Myometrial cell (primary cell): ENCODE results near the gene PRRC2A. TPM values are rescaled to one million over a fixed set of nuclear protein-coding genes. Genes with fewer than 3 reads are reported as not detected.

Source experiments
- total RNA-seq: library from RNA; depleted of rRNA; stranded (reverse); fragments of >200 nt; gene quantifications from 2 replicates; pipeline ENCODE4 v1.2.3, GENCODE V29; 2015

PRRC2A gene
- total RNA-seq, 1 donor from 2014 or later = 81.9 TPM

Other genes starting within 250 kb of the PRRC2A start
- 104 and 132 TPM in 2 replicates for gene MICA, start 217.1 kb upstream of the PRRC2A start, total RNA-seq
- gene MICB, start 122.6 kb upstream of the PRRC2A start, total RNA-seq = 25.7 and 26.2 TPM in 2 replicates
- not detected in 2 replicates for gene MCCD1, start 91.8 kb upstream of the PRRC2A start, total RNA-seq
- 564 and 622 TPM in 2 replicates for gene DDX39B, start 78.7 kb upstream of the PRRC2A start, total RNA-seq
- 0.18 and 0.58 TPM in 2 replicates for gene ATP6V1G2, start 74.1 kb upstream of the PRRC2A start, total RNA-seq
- gene NFKBIL1, start 73.1 kb upstream of the PRRC2A start, total RNA-seq = 22.0 and 28.5 TPM in 2 replicates
- not detected in 2 replicates for gene LTA, start 48.4 kb upstream of the PRRC2A start, total RNA-seq
- not detected in 2 replicates for gene TNF, start 45.1 kb upstream of the PRRC2A start, total RNA-seq
- gene LTB, start 38.3 kb upstream of the PRRC2A start, total RNA-seq = not detected in 2 replicates
- not detected in 2 replicates for gene LST1, start 34.4 kb upstream of the PRRC2A start, total RNA-seq
- gene NCR3, start 27.7 kb upstream of the PRRC2A start, total RNA-seq = not detected in 2 replicates
- not detected in 2 replicates for gene AIF1, start 5.5 kb upstream of the PRRC2A start, total RNA-seq
- gene BAG6, start 31.9 kb downstream of the PRRC2A start, total RNA-seq = 241 and 292 TPM in 2 replicates
- gene APOM, start 35.2 kb downstream of the PRRC2A start, total RNA-seq = 1.4 and 1.7 TPM in 2 replicates
- 17.0 and 20.9 TPM in 2 replicates for gene C6orf47, start 40.1 kb downstream of the PRRC2A start, total RNA-seq
- 12.4 and 16.1 TPM in 2 replicates for gene GPANK1, start 44.3 kb downstream of the PRRC2A start, total RNA-seq
- 281 and 300 TPM in 2 replicates for gene CSNK2B, start 45.4 kb downstream of the PRRC2A start, total RNA-seq
- 0.58 and 2.7 TPM in 2 replicates for gene LY6G5B, start 49.3 kb downstream of the PRRC2A start, total RNA-seq
- gene LY6G5C, start 60.4 kb downstream of the PRRC2A start, total RNA-seq = 0.29 and 1.1 TPM in 2 replicates
- gene ABHD16A, start 82.6 kb downstream of the PRRC2A start, total RNA-seq = 41.6 and 52.5 TPM in 2 replicates
- not detected in 2 replicates for gene LY6G6F, start 86.2 kb downstream of the PRRC2A start, total RNA-seq
- gene LY6G6D, start 94.6 kb downstream of the PRRC2A start, total RNA-seq = not detected in 2 replicates
- gene LY6G6C, start 101.0 kb downstream of the PRRC2A start, total RNA-seq = not detected in 2 replicates
- not detected in 2 replicates for gene MPIG6B, start 102.7 kb downstream of the PRRC2A start, total RNA-seq
- 63.1 and 65.7 TPM in 2 replicates for gene DDAH2, start 108.6 kb downstream of the PRRC2A start, total RNA-seq
- 1,096 and 1,127 TPM in 2 replicates for gene CLIC1, start 115.8 kb downstream of the PRRC2A start, total RNA-seq
- gene MSH5, start 119.3 kb downstream of the PRRC2A start, total RNA-seq = 7.8 and 16.7 TPM in 2 replicates
- 1.8 and 2.3 TPM in 2 replicates for gene SAPCD1, start 141.9 kb downstream of the PRRC2A start, total RNA-seq
- under 0.01 TPM in 1 of 2 replicates, not detected in the other for gene VWA7, start 156.6 kb downstream of the PRRC2A start, total RNA-seq
- gene VARS1, start 175.0 kb downstream of the PRRC2A start, total RNA-seq = 102 and 105 TPM in 2 replicates
- gene LSM2, start 186.3 kb downstream of the PRRC2A start, total RNA-seq = 85.3 and 118 TPM in 2 replicates
- gene HSPA1L, start 194.6 kb downstream of the PRRC2A start, total RNA-seq = 0.29 and 0.35 TPM in 2 replicates
- gene HSPA1A, start 194.8 kb downstream of the PRRC2A start, total RNA-seq = 38.1 and 41.2 TPM in 2 replicates
- gene HSPA1B, start 207.0 kb downstream of the PRRC2A start, total RNA-seq = 59.4 and 73.5 TPM in 2 replicates
- 71.2 and 73.9 TPM in 2 replicates for gene NEU1, start 242.1 kb downstream of the PRRC2A start, total RNA-seq